22Rv1 (cell line): ENCODE measurements around the gene CAMK2G.

Experiments
- CTCF ChIP-seq: fragments of 450-650 bp; IDR thresholded peaks from 2 replicates; pipeline ENCODE4 v1.5.1; 2017; ENCODE audit warnings: mild to moderate bottlenecking
- ZFX ChIP-seq: fragments of 450-650 bp; IDR thresholded peaks from 2 replicates; pipeline ENCODE4 v1.6.1; 2017; ENCODE audit warnings: antibody characterized with exemption, borderline replicate concordance

DNA sequence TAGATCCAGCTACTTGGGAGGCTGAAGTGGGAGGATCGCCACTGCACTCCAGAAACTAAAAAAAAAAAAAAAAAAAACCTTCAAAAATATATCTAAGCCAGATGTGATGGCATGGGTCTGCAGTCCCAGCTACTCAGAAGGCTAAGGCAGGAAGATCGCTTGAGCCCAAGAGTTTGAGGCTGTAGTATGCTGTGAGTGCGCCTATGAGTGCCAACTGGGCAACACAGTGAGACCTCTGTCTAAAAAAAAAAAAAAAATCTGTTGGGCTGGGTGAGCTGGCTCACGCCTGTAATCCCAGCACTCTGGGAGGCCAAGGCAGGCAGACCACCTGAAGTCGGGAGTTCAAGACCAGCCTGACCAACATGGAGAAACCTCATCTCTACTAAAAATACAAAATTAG is 95.3 kb downstream of the CAMK2G start:
- TF ChIP-seq CTCF (no peak), ZFX (no peak)
